Neural progenitor cell (in vitro differentiated cells): ENCODE measurements around the gene GABRB1. TPM values are rescaled to one million over a fixed set of nuclear protein-coding genes. Genes with fewer than 3 reads are reported as not detected.

Experiments used
- DNase-seq: peaks from one replicate; pipeline ENCODE4 v3.0.0-alpha.2; 2016; ENCODE audit warnings: low spot score
- H2AFZ ChIP-seq: fragments of 200-600 bp; sonication (generic); replicated peaks from 2 replicates; pipeline ENCODE4 v1.6.1; 2016; ENCODE audit warnings: antibody characterized with exemption
- H3F3A ChIP-seq: fragments of 200-600 bp; sonication (generic); 2 replicates; pipeline ENCODE4 v1.6.1; 2016; ENCODE audit warnings: antibody characterized with exemption, low read depth
- H3K27ac ChIP-seq: fragments of 200-600 bp; sonication (generic); 2 replicates; pipeline ENCODE4 v1.5.1; 2016; ENCODE audit warnings: mild to moderate bottlenecking
- H3K27me3 ChIP-seq: fragments of 200-600 bp; sonication (generic); 2 replicates; pipeline ENCODE4 v1.6.1; 2016; ENCODE audit warnings: mild to moderate bottlenecking, moderate library complexity
- H3K36me3 ChIP-seq: fragments of 200-600 bp; sonication (generic); 2 replicates; pipeline ENCODE4 v1.5.1; 2016
- H3K4me1 ChIP-seq: fragments of 200-600 bp; sonication (generic); 2 replicates; pipeline ENCODE4 v1.6.1; 2016; ENCODE audit warnings: mixed run types
- H3K4me2 ChIP-seq: fragments of 200-600 bp; sonication (generic); 2 replicates; pipeline ENCODE4 v1.6.1; 2016
- H3K4me3 ChIP-seq: fragments of 200-600 bp; sonication (generic); 2 replicates; pipeline ENCODE4 v1.5.1; 2016
- H3K79me2 ChIP-seq: fragments of 200-600 bp; sonication (generic); 2 replicates; pipeline ENCODE4 v1.6.1; 2016; ENCODE audit warnings: low read depth
- H3K9ac ChIP-seq: fragments of 200-600 bp; sonication (generic); 2 replicates; pipeline ENCODE4 v1.6.1; 2016
- H3K9me3 ChIP-seq: fragments of 200-600 bp; sonication (generic); 2 replicates; pipeline ENCODE4 v1.5.1; 2016; ENCODE audit warnings: low read depth
- H4K20me1 ChIP-seq: fragments of 200-600 bp; sonication (generic); 2 replicates; pipeline ENCODE4 v1.6.1; 2016; ENCODE audit warnings: low read depth
- H3K27ac Mint-ChIP-seq: 3 replicates; pipeline ENCODE4 v1.8.0; 2021; ENCODE audit warnings: mixed read lengths
- H3K27me3 Mint-ChIP-seq: 2 replicates; pipeline ENCODE4 v1.8.0; 2022; ENCODE audit warnings: low read depth, mild to moderate bottlenecking, inconsistent platforms, moderate library complexity, mixed read lengths; ENCODE audit not compliant: insufficient read depth
- H3K36me3 Mint-ChIP-seq: 3 replicates; pipeline ENCODE4 v1.8.0; 2021; ENCODE audit warnings: mixed read lengths
- H3K4me1 Mint-ChIP-seq: 3 replicates; pipeline ENCODE4 v1.8.0; 2021; ENCODE audit warnings: mixed read lengths
- H3K4me3 Mint-ChIP-seq: 3 replicates; pipeline ENCODE4 v1.8.0; 2021; ENCODE audit warnings: mild to moderate bottlenecking, moderate library complexity, mixed read lengths
- H3K9me3 Mint-ChIP-seq: 3 replicates; pipeline ENCODE4 v1.8.0; 2020; ENCODE audit warnings: mixed read lengths
- CTCF ChIP-seq: fragments of 200-600 bp; sonication (generic); IDR thresholded peaks from 2 replicates; pipeline ENCODE4 v1.5.1; 2017; ENCODE audit warnings: antibody characterized with exemption, mild to moderate bottlenecking
- EZH2 ChIP-seq: fragments of 200-600 bp; sonication (generic); IDR thresholded peaks from 2 replicates; pipeline ENCODE4 v1.6.1; 2017; ENCODE audit warnings: antibody characterized with exemption, mild to moderate bottlenecking, moderate library complexity
- EZH2phosphoT487 ChIP-seq: fragments of 200-600 bp; sonication (generic); IDR thresholded peaks from 2 replicates; pipeline ENCODE4 v1.6.1; 2017; ENCODE audit warnings: antibody characterized with exemption
- total RNA-seq: library from RNA; depleted of rRNA; stranded (reverse); fragments of >200 nt; gene quantifications from 2 replicates; pipeline ENCODE4 v1.2.3, GENCODE V29; 2015; ENCODE audit warnings: low replicate concordance

The GABRB1 gene
- total RNA-seq, 1 donor from 2014 or later, result not detected

- H2AFZ ChIP-seq, result no peak overlapping the region
- H3K27me3 ChIP-seq, result no peaks in the 10 kb centered on the region
- DNase-seq, result no peak
- H3F3A ChIP-seq, result no peaks in the 10 kb centered on the region
- no peak overlapping the region for H3K4me3 Mint-ChIP-seq
- H3K36me3 ChIP-seq, result no peaks in the 10 kb centered on the region
- no peaks in the 10 kb centered on the region for H4K20me1 ChIP-seq
- no peak overlapping the region for H3K27ac ChIP-seq
- no peaks in the 10 kb centered on the region for H3K9me3 Mint-ChIP-seq
- no peaks in the 10 kb centered on the region for H3K9me3 ChIP-seq
- no peak overlapping the region for H3K27ac Mint-ChIP-seq
- H3K36me3 Mint-ChIP-seq, result no peaks in the 10 kb centered on the region
- no peaks in the 10 kb centered on the region for H3K79me2 ChIP-seq
- H3K4me3 ChIP-seq, result no peak overlapping the region
- peaks cover 18% of the 10 kb centered on the region for H3K4me1 Mint-ChIP-seq
- H3K4me2 ChIP-seq, result no peak overlapping the region
- no peaks in the 10 kb centered on the region for H3K27me3 Mint-ChIP-seq
- no peak for TF ChIP-seq CTCF
- H3K4me1 ChIP-seq, result peaks cover 17% of the 10 kb centered on the region
- no peak overlapping the region for H3K9ac ChIP-seq
Measured at GRCh38 chr4:47473141-47473750, 441.9 kb downstream of the GABRB1 start.

GRCh38 chr4:47474799-47475198 is 443.4 kb downstream of the GABRB1 start:
- H3K4me1 Mint-ChIP-seq, result peaks cover 18% of the 10 kb centered on the region
- Histone ChIP-seq H3K79me2 (no peaks in the 10 kb centered on the region), H3K27ac (no peak overlapping the region), H3K4me1 (peaks cover 12% of the 10 kb centered on the region), H3K9ac (no peak overlapping the region), H3K4me3 (no peak overlapping the region), H2AFZ (no peak overlapping the region), H3F3A (no peaks in the 10 kb centered on the region), H3K27me3 (no peaks in the 10 kb centered on the region), H3K4me2 (no peak overlapping the region), H3K9me3 (no peaks in the 10 kb centered on the region), H4K20me1 (no peaks in the 10 kb centered on the region), H3K36me3 (no peaks in the 10 kb centered on the region)
- no peak overlapping the region for H3K4me3 Mint-ChIP-seq
- no peaks in the 10 kb centered on the region for H3K36me3 Mint-ChIP-seq
- no peak for DNase-seq
- H3K27ac Mint-ChIP-seq, result no peak overlapping the region
- TF ChIP-seq EZH2, result no peak
- no peak for TF ChIP-seq CTCF
- TF ChIP-seq EZH2phosphoT487, result no peak
- no peaks in the 10 kb centered on the region for H3K9me3 Mint-ChIP-seq
- no peaks in the 10 kb centered on the region for H3K27me3 Mint-ChIP-seq

GRCh38 chr4:47475411-47475810 is 444.0 kb downstream of the GABRB1 start:
- H3K36me3 ChIP-seq, result no peaks in the 10 kb centered on the region
- no peaks in the 10 kb centered on the region for H3K79me2 ChIP-seq
- H3K4me3 ChIP-seq, result no peak overlapping the region
- no peak overlapping the region for H3K27ac Mint-ChIP-seq
- no peaks in the 10 kb centered on the region for H3K9me3 ChIP-seq
- no peak overlapping the region for H3K9ac ChIP-seq
- no peaks in the 10 kb centered on the region for H3K36me3 Mint-ChIP-seq
- H2AFZ ChIP-seq, result no peak overlapping the region
- DNase-seq, result no peak
- no peaks in the 10 kb centered on the region for H3F3A ChIP-seq
- H3K9me3 Mint-ChIP-seq, result no peaks in the 10 kb centered on the region
- peaks cover 12% of the 10 kb centered on the region for H3K4me1 ChIP-seq
- no peak overlapping the region for H3K4me2 ChIP-seq
- peaks cover 18% of the 10 kb centered on the region for H3K4me1 Mint-ChIP-seq
- H3K4me3 Mint-ChIP-seq, result no peak overlapping the region
- H3K27me3 Mint-ChIP-seq, result no peaks in the 10 kb centered on the region
- H3K27me3 ChIP-seq, result no peaks in the 10 kb centered on the region
- TF ChIP-seq EZH2, result no peak
- no peak for TF ChIP-seq CTCF
- TF ChIP-seq EZH2phosphoT487, result no peak
- H3K27ac ChIP-seq, result no peak overlapping the region
- no peaks in the 10 kb centered on the region for H4K20me1 ChIP-seq

Other genes starting within 250 kb of the GABRB1 start
- not detected in 2 replicates for gene COX7B2, start 122.3 kb upstream of the GABRB1 start, total RNA-seq
- gene GABRA4, start 38.0 kb upstream of the GABRB1 start, total RNA-seq, result not detected in 2 replicates